GM19351 (cell line): ENCODE measurements around the gene ICAM2.
A peak's percentile ranks its signal among the peaks of the same experiment; 100 is the strongest.

Experiments
- ATAC-seq: cut with Tn5 transposase; IDR thresholded peaks from one replicate; pipeline ENCODE4 v1.9.1; 2021; ENCODE audit warnings: mild to moderate bottlenecking, moderate library complexity; ENCODE audit not compliant: unreplicated experiment

ICAM2 gene

DNA sequence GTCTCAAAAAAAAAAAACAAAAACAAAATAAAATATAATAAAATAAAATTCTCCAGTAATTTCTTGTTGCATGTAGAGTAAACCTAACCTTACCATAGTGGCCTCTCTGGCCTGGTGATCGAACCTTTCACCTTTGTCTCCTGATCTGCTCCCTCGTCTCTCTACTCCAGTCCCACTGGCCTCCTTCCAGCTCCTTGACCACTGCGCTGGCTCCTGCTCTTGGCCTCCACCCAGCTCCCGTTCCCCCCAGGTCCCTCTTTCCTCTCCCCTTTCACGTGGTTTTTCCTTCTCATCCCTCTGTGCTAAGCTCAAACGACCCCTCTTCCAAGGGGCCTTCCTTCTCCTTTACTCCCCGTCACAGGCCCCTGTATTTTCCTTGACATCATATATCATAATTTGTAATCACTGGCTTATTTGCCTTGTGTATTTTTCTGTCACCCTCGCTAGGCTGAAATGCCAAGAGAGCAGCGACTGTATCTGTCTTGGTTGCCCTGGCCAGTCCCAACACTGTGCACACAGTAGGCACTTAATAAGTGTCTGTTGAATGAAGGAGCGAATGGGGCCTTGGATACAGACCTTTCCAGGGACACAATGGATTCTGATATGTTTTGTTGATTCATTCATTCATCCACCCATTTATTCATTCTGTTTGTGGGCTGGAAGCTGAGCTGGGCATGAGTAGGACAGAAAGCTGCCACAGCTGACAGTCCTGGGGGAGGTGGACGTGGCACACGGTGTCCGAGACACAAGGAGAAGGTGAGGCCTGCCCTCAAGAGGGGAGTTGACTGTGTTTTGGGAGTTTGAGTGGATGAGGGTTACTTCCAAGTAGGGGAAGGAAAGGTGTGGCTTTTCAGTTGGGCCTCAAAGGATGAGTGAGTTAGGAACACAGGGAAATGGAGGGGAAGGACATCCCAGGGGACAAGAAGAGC lies 41.9 kb downstream of the ICAM2 start:
- ATAC-seq: no peak

DNA sequence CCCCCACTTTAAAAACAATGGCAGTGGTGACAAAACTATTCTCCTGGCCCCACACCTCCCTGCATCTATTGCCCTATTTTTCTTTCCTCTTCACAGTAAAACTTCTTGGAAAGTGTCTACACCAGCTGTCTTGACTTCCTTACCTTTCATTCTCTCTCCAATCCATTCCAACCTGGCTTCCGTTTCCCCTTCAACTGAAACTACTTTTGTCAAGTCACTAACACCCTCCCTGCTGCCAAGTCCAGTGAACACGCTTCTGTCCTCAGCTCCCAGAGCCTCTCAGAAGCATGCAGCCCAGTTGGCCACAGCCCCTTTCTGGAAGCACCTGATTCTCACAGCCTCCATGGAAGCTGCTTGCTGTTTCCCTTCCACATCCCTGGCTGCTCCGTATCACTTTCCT lies 43.7 kb downstream of the ICAM2 start:
- no peak for ATAC-seq

DNA sequence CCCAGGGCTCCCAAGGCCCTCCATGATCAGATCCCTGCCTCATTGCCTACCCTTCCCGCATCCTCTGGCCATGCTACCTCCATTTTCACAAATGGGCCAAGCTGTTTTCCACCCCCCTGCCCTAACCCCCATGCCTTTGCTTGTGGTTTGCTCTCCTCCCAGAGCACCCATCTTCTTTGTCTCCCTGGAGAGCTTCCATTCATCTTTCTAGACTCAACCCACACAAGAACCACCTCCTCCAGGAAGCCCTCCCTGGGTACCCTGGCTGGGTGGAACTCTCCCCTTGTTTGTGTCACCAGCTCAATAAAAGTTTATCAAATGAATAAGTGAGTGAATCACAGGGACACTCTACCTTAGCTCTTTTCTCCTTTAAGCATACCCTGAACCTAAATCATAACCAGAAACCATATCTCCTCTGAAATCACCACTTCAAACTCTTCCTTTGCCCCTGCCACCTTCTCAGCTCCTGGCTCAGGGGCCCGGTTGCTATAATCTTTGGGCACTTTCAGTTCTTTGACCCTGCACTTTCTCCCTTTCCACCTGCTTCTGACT lies 44.8 kb downstream of the ICAM2 start:
- no peak for ATAC-seq

DNA sequence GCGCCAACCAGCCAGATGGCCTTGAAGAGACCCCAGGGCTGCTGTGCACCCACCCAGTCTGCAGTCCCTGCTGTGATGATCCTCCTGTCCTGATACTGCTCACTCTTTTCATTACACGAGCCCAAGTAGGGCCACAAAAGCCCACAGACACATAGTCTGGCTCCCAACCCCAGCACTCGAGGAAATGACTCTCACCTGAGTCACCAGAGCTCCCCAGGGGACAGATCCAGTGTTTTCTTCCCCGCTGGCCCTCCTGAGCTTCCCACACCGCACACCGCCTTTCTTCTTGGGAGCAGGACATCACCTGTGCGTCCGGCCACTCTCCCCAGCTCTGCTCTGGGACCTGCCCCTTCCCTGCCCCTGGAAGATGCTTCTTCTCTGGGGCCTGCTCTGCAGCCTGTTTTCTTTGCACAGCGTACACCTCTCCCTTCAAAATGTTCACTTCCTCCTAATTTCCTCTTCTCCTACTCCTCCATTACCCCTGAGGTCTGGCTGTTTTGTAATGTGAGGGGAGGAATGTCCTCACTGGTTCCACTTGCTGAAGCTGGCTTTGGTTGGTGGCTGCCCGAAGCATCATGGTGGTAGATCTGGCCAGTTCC lies 45.7 kb downstream of the ICAM2 start:
- ATAC-seq: no peak

DNA sequence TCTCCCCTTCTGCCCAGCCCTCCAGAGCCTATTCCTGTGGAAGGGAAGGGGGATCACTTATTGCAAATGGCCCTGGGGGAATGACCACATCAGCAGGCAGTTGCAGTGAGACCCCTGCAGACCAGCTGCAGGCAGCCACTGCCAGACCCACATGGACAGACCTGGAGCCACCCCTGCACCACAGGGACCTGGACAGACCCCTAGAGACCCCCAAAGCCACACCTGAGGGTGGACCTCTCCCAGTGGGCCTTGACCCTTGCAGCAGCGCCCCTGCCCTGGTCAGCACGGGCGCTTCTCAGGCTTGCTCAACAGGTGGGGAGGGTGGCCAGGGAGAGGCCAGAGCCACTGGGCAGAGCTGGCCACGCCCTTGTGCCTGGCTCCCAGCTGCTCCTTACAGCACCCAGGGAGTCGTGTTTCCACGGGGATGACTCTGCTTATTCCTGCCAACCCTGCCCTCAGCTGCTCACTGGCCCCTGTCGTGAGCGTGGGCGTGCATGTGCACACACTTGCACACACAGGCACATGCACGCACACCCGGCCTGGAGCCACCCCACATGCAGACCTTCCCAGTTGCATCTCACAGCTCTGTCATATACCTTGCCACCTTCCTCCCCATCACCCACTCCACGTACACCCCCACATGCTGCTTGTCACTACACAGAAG lies 46.4 kb downstream of the ICAM2 start:
- no peak for ATAC-seq

DNA sequence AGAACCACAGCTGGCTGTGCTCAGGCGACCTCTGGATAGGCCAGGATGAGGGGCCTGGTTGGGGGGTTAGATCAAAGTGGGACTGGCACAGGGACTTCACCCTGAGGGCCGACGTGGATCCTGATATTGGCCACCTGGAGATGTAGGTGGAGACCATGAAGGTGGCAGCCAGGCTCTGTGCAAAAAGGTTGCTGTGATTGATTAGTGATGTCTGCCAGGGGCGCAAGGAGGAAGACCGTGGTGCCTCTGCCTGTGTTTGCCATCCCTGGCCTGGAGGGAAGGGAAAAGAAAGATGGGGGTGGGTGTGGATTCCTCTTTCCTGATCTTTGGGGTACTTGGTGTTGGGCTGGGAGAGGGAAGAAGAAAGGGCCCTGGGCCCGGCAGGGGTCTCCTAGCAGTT lies 47.2 kb downstream of the ICAM2 start:
- ATAC-seq: no peak

DNA sequence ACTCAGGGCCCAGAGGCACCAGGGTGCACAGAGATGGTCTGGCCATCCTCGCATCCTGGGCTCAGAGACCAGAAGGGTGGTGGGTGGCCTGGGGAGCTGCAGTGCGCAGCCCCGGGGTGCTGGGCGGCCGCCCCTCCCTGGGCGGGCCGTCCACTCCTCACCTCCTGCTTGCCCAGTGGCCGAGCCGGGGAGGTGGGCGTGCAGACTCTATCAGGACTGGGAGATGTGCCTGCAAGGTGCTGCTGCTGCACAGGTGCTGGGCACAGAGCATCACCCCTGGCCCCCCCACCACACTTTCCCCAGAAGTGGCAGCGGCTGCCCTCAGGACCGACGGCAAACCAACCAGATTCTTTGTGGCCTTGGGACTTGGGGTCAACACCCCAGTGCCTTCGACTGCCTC lies 47.6 kb downstream of the ICAM2 start, which contains the start of gene SCN4A:
TSS of gene SCN4A (minus strand) at position 123 of the 400 bp plus-strand sequence. CDS start at position 46, 77 bp downstream.
- no peak for ATAC-seq

DNA sequence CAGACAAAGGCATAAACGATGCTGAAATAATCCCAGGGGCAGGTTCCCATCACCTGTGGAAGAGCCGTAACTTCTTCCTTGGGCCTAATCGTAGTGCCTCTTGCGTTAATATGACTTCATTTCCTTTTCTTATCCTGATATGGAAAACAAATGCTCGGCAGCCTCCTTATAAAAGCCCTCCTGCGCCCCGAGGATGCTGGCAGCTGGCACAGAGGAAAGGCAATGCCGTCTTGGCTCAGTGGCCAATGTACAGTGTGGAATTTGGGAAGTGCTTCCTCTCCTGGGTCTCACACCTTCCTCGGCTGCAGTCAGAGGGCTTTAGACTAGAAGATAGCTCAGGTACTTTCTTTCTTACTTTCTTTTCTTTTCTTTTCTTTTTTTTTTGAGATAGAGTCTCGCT lies 51.2 kb downstream of the ICAM2 start:
- no peak for ATAC-seq

DNA sequence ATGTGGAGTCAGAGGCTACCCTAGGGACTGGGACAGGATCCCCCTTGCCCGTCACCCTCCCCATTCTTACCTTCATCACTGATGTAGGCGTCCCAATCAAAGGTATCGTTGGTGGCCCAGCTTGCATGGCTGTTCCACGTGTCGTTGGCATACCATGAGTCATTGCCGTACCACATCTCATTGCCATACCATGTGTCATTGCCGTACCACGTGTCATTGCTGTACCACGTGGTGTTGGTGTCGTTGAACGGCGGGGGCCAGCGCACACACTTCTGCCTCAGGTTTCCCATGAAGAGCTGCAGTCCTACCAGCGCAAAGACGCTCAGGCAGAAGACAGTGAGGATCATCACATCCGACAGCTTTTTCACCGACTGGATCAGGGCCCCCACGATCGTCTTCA lies 52.5 kb downstream of the ICAM2 start:
- no peak for ATAC-seq

DNA sequence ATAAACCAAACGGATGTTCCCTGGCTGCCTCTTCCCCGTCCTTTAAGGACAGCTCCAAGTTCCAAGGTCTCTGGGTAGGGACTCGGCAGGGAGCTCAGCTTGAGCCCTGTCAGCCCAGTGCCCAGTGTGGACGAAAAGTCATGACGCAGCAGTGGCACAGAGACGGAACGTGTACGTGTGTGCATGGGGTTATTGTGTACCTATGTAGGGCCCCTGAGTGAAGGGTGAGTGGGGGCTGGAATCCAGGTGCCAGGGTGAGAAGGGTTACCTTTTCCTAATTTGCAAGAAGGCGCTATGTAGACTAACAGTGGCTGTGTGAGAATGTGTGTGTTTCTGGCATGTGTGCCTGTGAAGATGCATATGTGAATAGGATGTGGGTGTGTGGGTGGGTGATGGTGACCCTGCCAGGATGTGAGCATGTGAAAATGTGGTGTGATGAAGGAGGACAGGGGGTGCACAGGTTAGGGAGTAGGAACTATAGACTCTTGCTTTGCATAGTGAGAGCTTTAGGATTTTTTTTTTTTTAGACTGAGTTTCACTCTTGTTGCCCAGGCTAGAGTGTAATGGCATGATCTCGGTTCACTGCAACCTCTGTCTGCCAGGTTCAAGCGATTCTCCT lies 53.7 kb downstream of the ICAM2 start:
- peak; percentile 65 for ATAC-seq

DNA sequence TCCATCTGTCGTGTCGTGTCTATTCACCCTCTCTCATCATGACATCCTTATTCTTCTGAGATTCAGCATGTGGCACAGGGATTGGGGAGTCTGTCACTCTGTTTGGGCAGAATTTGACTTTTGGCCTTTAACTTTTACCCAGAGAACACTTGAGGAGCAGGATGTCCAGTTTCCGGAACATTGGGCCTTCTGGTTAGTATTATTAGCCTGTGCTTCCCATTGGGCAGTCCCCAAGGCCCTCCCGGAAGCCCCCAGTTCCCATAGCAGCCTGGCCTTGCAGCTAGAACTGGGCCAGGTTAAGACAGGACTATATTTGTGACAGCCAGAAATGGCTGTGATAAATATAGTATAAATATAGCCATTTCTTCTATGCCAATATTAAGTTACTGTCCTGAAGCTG lies 57.3 kb downstream of the ICAM2 start:
- no peak for ATAC-seq

DNA sequence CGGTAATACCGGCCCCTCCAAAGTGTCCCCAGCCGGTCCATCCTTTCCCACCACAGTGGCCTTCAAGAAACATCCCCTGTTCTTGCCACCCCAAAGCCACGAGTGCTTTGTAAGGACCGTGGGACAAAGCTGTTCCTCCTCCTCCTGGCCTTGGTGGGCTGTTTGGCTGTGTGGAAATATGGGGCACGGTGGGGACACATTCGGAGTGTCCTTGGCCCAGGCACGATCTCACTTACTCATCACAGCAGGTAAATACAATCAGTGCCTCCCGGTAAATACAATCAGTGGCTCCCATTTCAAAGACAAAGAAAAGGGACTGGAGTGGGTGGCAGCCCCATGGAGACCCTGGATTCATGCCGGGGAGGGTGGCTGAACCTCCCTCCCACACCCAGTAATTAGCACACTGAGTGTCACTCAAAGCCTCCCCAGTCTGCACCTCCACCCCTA lies 58.1 kb downstream of the ICAM2 start:
- ATAC-seq: no peak

DNA sequence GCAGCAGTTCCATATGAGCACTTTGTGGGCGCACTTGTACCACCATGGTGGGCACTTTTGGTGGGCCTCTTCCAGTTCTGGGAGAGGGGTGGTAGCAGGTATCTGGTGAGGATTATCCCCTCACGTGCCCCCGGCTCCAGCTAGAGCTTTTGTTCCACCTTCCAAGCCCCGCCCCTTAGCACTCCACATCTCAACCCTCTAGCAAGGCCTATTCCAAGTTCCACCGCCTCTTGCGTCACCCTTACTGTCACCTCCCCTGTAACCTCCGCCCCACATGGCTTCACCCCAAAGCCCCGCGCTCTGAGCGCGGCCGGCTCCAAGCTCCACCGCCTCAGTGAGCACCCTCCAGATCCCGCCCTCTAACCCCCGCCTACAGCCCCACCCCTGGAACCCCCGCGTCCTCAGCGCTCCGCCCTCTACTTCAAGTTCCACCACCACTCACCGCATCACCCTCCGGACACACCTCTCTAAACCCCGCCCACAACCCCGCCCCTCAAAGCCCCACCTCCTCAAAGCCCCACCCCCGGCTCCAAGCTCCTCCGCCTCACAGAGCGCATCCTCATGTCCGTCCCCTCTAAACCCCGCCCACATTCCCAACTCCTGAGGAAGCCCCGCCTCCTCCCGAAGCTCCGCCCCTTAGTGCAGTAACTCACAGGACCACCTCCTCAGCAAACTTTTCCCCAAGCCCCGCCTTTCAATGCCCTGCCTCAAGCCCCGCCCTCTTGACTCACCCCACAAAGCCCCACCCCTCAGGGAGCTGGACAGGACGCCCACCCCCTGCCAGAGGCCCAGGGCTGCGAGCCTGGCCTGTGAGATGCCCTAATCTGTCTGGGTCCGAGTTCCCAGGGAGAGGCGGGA lies 58.8 kb downstream of the ICAM2 start:
- no peak for ATAC-seq

DNA sequence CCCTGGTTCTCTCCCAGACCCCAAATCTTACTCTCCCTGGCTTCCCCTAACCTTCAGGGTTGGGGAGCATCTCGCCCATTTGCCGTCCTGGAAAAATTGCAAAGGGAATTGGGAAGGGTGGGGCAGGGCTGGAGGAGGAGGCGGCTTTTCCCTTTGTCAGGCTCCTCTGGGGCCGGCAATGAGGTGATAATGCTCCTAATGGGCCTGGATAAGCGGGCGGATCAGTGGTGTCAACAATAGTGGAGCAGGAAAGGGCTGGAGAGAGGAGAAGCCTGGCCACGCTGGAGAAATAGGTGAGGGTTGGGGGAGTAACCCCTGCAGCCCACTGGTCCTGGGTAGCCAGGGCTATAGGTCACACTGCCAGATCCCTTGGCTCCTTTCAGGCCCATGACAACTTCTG lies 60.0 kb downstream of the ICAM2 start:
- ATAC-seq: no peak

DNA sequence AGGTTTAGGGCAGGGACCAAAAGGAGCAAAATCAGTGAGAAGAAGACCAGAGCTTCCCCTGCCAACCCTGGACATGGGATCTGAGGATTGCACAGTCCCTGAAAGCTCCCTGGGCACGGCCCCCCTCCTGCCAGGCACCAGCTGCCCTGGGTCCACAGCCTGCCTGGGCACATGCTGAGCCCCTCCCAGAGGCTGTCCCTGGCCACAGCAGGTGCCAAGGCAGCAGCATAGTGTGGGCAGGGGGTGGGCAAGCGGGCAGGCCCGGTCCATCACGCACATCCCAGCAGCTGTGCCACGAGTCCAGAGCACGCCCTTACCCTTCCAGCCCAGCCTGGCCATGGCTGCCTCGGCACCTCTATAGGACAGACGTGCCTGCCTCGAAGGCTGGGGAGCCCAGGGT lies 60.4 kb downstream of the ICAM2 start:
- no peak for ATAC-seq

DNA sequence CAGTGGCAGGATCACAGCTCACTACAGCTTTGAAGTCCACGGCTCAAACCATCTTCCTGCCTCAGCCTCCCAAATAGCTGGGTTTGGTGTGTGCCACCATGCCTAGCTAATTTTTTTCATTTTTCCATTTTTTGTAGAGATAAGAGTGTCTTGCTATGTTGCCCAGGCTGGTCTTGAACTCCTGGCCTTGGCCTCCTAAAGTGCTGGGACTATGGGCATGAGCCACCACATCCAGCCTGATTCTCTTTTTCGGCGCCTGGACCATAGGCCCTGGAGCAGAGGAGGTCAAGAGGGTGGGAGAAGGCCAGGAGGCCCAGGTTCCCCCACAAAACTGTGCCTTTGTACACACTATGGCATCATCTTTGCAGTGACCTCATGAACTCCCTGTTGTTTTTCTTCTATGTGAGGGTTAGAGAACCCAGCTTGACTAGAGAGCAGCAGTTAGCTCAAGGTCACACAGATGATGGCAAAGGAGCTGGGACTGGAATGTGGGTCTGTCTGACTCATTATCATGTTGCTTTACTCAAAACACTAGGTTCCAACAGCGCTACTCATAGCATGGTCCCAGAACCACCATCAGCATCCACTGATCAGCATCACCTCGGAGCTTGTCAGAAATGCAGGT lies 64.0 kb downstream of the ICAM2 start:
- no peak for ATAC-seq

DNA sequence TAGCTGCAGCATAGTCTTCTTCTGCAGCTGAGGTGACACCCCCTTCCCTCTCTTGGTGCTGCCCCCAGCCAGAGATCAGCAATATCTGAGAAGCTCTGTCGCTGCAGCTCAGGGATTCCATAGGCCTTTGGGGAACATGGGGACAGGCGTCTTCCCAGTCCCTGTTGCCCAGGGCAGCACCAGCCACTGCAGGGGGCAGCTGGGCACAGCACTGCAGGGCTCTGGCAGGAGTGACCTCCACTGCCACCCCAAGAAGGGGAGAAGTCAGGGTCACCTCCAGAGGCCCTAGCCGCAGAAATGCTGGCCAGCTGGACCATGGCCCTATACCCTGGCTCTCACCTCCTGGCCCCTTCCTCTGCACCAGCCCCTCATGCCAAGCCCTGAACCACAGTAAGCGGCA lies 64.6 kb downstream of the ICAM2 start:
- ATAC-seq: no peak

DNA sequence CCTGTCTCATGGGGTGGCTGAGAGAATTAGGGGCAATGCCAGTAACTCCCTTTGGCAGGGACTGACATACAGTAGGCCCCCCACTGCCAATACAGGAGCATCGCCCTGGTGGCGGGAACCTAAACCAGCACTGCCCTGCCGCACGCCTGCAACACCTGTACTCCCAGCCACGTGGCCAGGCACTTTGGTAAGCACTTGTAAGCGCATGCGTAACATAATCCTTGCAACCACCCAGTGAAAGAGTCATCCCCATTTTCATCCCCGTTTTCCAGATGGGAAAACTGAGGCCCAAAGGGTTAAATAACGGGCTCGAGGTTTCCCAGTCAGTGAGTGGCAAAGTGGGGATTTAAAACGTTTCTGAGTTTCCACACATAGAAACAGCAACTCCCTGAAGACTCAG lies 65.2 kb downstream of the ICAM2 start:
- ATAC-seq: no peak

DNA sequence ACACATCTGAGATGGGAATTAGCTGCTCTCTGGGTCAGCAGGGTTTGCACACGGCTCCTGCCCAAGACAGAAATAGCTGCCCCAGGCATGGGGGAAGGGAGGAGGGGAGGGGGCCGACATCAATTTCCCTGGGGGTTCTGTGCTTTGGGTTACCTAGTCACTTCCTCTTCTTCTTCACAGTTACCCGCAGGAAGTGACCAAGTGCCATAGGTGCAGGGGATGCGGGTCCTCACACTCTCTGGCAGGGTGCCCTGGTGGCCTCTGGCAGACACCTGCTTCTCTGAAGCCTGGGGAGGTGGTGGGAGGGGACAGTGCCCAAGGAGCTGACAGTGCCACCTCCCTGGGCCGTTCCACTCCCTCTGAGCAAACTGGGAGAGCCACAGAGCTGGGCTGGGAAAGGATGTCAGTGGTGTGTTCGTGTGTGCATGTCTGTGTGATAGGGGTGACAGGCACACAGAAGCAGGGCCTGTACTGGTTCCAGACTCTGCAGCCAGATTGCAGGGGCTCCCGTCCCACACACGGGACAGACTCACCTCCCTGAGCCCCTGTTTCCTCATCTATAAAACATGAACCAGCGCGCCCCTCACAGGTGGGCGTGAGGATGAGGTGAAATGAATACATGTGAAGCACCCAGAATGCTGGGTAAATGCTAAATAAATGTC lies 65.9 kb downstream of the ICAM2 start:
- ATAC-seq: no peak
